ENCODE measurements around the gene ERCC5.
A peak's percentile ranks its signal among the peaks of the same experiment; 100 is the strongest.

Gene ERCC5

DNA sequence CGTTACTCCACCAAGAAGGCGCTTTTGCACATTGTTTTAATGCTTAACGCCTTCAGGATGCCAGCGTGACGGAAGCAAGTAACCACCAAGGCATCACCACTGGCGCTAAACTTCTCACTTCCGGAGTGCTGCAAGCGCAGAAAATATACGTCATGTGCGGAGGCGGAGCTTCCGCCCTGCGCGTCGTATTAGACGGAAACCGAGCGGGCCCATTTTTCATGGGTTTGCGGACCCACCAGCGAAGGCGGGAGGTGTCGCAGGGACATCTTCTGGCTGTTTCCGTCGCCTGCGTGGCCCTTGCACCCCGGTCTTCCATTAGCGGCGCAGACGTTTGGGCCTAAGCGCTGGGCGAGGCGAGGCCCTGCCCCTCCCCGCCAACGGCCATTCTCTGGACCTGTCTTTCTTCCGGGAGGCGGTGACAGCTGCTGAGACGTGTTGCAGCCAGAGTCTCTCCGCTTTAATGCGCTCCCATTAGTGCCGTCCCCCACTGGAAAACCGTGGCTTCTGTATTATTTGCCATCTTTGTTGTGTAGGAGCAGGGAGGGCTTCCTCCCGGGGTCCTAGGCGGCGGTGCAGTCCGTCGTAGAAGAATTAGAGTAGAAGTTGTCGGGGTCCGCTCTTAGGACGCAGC is at the start of gene ERCC5:
Gene ERCC5 (plus strand): TSS at position 403 of the 631 bp plus-strand sequence. CDS start 235 bp downstream, outside the sequence.
- DNase-seq (ENCODE audit: extremely low read depth in 1 of 2, low read depth in 1 of 2): peak; percentile 91

- peak; percentile 72 to 86 for DNase-seq (ENCODE audit: extremely low read depth in 1 of 2, low read depth in 1 of 2)
Measured at GRCh38 chr13:102798581-102799425, 47.0 kb upstream of the ERCC5 start, which contains the start of the genes BIVM and POGLUT2. Gene BIVM (plus strand): TSS chr13:102799119. CDS start chr13:102807268, 8,149 bp downstream. Gene POGLUT2 (minus strand): TSS chr13:102798976. CDS start chr13:102798670, 306 bp downstream.

DNA sequence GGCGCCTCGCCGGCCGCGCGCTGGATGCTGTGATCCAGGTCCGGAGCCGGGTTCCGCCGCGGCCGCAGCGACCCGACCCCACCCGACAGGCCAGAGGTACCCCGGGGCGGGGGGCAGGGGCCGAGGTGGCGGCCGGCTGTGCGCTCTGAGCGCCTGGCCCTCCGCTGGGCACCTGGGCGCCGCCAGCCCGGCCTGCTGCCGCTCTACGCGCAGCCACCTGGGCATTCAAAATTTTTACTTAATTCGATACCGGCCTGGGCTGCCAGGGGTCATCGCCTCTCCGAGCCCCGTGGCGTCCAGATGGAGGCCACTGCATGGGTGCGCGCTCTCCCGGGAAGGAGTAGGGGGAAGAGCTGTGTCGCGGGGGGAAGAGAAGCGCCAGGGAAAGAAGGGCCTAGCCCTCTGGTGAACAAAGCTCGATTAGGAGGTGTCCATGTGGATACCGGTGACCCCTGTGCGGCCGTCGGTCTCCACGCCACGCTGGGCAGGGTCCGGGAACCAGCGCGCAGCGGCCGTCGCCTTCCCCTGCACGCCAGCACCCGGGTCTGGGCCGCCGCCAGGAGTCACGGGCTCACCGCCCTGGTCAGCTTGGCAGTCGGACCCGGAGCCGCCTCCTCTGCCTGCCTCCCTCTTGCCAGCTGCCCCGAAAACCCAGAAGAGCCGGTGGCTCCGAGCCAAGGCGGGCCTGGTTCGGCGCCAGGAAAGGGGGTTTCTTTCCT is 46.2 kb upstream of the ERCC5 start:
- DNase-seq (ENCODE audit: extremely low read depth in 1 of 2, low read depth in 1 of 2): no peak

GRCh38 chr13:102800145-102801041 is 45.4 kb upstream of the ERCC5 start:
- peak; percentile 72 to 73 for DNase-seq (ENCODE audit: extremely low read depth in 1 of 2, low read depth in 1 of 2)

DNA sequence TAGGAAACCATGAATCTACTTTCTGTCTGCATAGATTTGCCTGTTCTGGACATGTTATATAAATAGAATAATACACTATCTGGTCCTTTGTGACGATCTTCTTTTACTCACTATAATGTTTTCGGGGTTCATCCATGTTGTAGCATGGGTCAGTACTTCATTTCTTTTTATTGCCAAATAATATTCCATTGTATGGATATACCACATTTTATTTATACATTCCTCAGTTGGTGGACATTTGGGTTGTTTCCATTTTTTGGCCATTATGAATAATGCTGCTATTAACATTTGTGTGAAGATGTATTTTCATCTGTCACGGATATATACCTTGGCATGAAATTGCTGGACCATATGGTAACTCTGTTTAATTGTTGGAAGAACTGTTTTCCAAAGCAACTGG is 40.2 kb upstream of the ERCC5 start:
- DNase-seq (ENCODE audit: extremely low read depth in 1 of 2, low read depth in 1 of 2): no peak

DNA sequence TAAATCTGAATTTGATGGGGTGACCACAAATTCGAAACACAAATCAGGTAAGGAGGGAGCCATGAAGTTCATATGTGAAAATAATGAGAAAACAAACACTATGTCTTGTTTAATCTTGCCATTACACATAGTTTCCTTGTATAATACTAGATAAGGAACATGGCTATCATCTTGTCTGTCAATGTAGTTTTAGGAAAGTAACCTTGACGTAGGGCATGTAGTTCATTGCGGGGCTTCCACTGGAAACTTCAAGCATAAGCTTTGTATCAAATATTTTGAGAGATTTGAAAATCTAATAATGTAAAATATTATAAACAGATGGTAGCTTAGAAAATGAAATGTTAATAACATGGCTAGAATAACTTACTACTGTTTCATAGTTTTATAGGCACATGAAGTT is 38.1 kb upstream of the ERCC5 start:
- no peak for DNase-seq (ENCODE audit: extremely low read depth in 1 of 2, low read depth in 1 of 2)

DNA sequence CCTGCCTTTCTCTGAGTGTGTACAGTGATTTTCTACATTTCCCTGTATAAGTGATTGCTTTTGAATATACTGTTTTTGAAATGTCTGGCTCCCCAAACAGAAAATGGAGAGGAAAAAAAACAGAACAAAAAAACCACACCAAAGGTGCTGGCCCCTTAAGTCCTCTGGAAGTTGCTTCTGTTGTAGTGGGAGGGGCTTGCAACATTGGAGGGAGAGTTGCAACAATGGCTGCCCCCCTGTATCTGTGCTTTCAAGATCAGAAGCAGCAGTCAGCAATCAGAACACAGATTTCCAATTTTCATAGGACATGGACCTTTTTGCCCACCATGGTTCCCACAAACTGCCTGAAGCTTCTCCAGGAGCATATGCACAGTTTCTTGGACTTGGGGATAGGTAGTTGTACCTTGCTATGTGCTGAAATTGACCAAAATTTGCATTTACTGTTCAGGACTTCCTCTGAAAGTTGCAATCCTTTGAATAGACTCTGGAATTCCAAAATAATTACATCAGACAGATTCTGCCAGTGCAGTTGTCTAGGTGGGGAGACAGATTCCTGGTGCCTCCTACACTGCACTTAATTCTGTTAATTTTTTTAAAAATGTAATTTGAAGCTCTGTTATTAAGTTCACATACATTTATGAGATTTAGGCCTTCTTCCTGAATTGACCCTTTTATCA is 33.1 kb upstream of the ERCC5 start:
- DNase-seq (ENCODE audit: extremely low read depth in 1 of 2, low read depth in 1 of 2): no peak

- DNase-seq (ENCODE audit: extremely low read depth in 1 of 2, low read depth in 1 of 2): no peak
Measured at GRCh38 chr13:102814025-102814607, 31.7 kb upstream of the ERCC5 start.

GRCh38 chr13:102814793-102815192 is 31.0 kb upstream of the ERCC5 start:
- DNase-seq (ENCODE audit: extremely low read depth in 1 of 2, low read depth in 1 of 2): no peak

GRCh38 chr13:102815788-102816187 is 30.0 kb upstream of the ERCC5 start:
- DNase-seq (ENCODE audit: extremely low read depth in 1 of 2, low read depth in 1 of 2): no peak

DNA sequence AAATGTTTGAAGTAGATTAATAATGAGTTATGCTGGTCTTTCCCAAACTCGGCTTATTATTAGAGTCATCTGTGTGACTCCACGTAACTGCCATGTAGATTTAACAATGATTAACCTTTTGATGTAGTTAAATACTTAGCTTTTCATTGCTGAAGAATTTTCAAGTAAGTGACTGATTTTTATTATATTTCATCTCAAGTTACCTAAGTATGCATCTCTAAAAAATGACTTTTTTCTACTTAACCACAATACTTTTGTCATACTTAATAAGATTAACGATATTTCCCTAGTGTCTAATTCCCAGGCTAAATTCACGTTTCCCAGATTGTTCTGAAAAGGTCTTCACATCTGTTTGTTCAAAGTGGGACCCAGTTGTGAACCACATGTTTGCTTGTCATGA is 29.1 kb upstream of the ERCC5 start:
- no peak for DNase-seq (ENCODE audit: extremely low read depth in 1 of 2, low read depth in 1 of 2)

DNA sequence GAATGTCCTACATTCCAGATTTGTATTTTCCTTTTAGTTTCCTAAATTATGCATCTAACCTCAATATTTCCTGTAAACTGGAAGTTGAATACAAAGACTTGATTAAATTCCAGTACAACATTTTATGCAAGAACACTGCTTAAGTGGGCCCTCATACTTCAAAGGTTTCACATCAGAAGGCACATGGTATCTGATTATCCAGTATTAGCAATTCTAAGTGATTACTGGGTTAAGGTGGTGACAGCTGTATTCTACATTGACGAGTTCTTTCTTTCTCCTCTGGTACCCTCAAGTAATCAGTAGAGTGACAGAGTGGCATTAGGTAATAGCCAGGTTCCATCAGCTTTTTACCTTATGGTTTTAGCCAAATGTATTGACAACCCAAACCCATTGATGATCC is 28.6 kb upstream of the ERCC5 start:
- no peak for DNase-seq (ENCODE audit: extremely low read depth in 1 of 2, low read depth in 1 of 2)

GRCh38 chr13:102817907-102818306 is 27.9 kb upstream of the ERCC5 start:
- DNase-seq (ENCODE audit: extremely low read depth in 1 of 2, low read depth in 1 of 2): no peak

- DNase-seq (ENCODE audit: extremely low read depth in 1 of 2, low read depth in 1 of 2): no peak
Measured at GRCh38 chr13:102825400-102825799, 20.4 kb upstream of the ERCC5 start.

GRCh38 chr13:102825921-102826706 is 19.7 kb upstream of the ERCC5 start:
- DNase-seq (ENCODE audit: extremely low read depth in 1 of 2, low read depth in 1 of 2): no peak

GRCh38 chr13:102830646-102831045 is 15.2 kb upstream of the ERCC5 start:
- DNase-seq (ENCODE audit: extremely low read depth in 1 of 2, low read depth in 1 of 2): no peak

DNA sequence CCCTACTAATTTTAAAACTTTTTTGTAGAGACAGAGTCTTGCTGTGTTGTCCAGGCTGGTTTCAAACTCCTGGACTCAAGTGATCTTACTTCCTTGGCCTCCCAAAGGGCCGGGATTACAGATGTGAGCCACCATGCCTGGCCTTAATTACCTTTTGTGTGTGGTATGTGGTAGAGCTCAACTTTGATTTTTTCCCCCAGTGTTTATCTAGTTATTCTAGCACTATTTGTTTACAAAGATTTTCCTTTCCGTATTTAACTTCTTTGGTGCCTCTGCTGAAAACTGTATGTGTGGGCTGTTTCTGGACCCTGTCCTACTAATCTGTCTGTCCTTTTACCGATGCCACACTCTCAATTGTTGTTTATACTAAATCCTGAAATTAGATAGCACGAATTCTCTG is 9.4 kb upstream of the ERCC5 start:
- no peak for DNase-seq (ENCODE audit: extremely low read depth in 1 of 2, low read depth in 1 of 2)

GRCh38 chr13:102838273-102838672 is 7.6 kb upstream of the ERCC5 start:
- no peak for DNase-seq (ENCODE audit: extremely low read depth in 1 of 2, low read depth in 1 of 2)

DNA sequence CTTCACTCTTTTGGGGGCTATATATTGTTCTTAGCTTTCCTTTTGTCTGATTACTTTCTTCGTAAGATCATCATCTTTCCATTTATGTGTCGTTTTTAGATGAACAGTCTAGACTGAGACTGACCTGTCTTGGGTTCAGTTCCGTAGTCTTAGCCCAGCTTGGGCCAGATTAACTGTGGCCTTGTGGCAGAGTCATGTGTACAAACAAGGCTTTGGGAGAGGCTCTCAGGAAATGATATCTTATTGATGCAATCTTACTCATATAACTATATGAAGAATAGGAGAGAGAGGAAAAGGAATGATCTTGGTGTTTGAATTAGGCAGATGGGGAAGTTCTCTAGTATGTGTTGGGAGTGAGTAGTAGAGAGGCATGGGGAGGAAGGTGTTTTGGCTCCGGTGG is 6.8 kb upstream of the ERCC5 start:
- no peak for DNase-seq (ENCODE audit: extremely low read depth in 1 of 2, low read depth in 1 of 2)
